Neural cell (in vitro differentiated cells): ENCODE results near the gene PTPRU. TPM values are rescaled to one million over a fixed set of nuclear protein-coding genes. Genes with fewer than 3 reads are reported as not detected.

Experiments used
- H2AFZ ChIP-seq: fragments of 200-600, 300-800 bp; sonication (generic), shearing (Covaris generic); 2 replicates; pipeline ENCODE4 v1.6.0; 2014; ENCODE audit warnings: low read depth, mild to moderate bottlenecking, antibody characterized with exemption, low read length, moderate library complexity
- H3F3A ChIP-seq: fragments of 200-600 bp; shearing (Covaris generic); 2 replicates; pipeline ENCODE4 v1.6.1; 2016; ENCODE audit warnings: mild to moderate bottlenecking, moderate library complexity, mixed read lengths, antibody characterized with exemption, low read length; ENCODE audit not compliant: insufficient read depth, poor library complexity, severe bottlenecking
- H3K27ac ChIP-seq: fragments of 200-600, 300-800 bp; sonication (generic), shearing (Covaris generic); 2 replicates; pipeline ENCODE4 v1.5.1; 2014; ENCODE audit warnings: mild to moderate bottlenecking, low read length, moderate library complexity
- H3K27me3 ChIP-seq: fragments of 300-800, 200-600 bp; sonication (generic), shearing (Covaris generic); 2 replicates; pipeline ENCODE4 v1.6.0; 2014; ENCODE audit warnings: mild to moderate bottlenecking, low read depth, low read length, moderate library complexity; ENCODE audit not compliant: insufficient read depth
- H3K36me3 ChIP-seq: fragments of 300-800, 200-600 bp; sonication (generic), shearing (Covaris generic); 2 replicates; pipeline ENCODE4 v1.5.1; 2014; ENCODE audit warnings: mild to moderate bottlenecking, antibody characterized with exemption, low read length, moderate library complexity; ENCODE audit not compliant: insufficient read depth
- H3K4me2 ChIP-seq: fragments of 300-800, 200-600 bp; sonication (generic), shearing (Covaris generic); 2 replicates; pipeline ENCODE4 v1.6.0; 2014; ENCODE audit warnings: mild to moderate bottlenecking, low read length
- H3K4me3 ChIP-seq: fragments of 300-800, 200-600 bp; sonication (generic), shearing (Covaris generic); 2 replicates; pipeline ENCODE4 v1.5.1; 2014; ENCODE audit warnings: mild to moderate bottlenecking, low read length, moderate library complexity
- H3K79me2 ChIP-seq: fragments of 200-600 bp; shearing (Covaris generic); replicated peaks from 2 replicates; pipeline ENCODE4 v1.6.0; 2014; ENCODE audit warnings: mild to moderate bottlenecking, low read length, moderate library complexity; ENCODE audit not compliant: insufficient read depth
- H3K9ac ChIP-seq: fragments of 300-800, 200-600 bp; sonication (generic), shearing (Covaris generic); 2 replicates; pipeline ENCODE4 v1.6.1; 2016; ENCODE audit warnings: mild to moderate bottlenecking, low read length, mixed read lengths
- H3K9me2 ChIP-seq: fragments of 200-600 bp; shearing (Covaris generic); 2 replicates; pipeline ENCODE4 v1.6.1; 2016; ENCODE audit warnings: mild to moderate bottlenecking, low read length, mixed read lengths; ENCODE audit not compliant: insufficient read depth
- H3K9me3 ChIP-seq: fragments of 200-600, 300-800 bp; sonication (generic), shearing (Covaris generic); 2 replicates; pipeline ENCODE4 v1.6.1; 2016; ENCODE audit warnings: mild to moderate bottlenecking, mixed run types, low read length, moderate library complexity, mixed read lengths
- H4K20me1 ChIP-seq: fragments of 200-600 bp; shearing (Covaris generic); 2 replicates; pipeline ENCODE4 v1.6.1; 2016; ENCODE audit warnings: mild to moderate bottlenecking, mixed run types; ENCODE audit not compliant: insufficient read depth
- EP300 ChIP-seq: fragments of 450-650 bp; conservative IDR thresholded peaks from 2 replicates; pipeline ENCODE4 v1.6.1; 2014; ENCODE audit warnings: antibody characterized with exemption, mild to moderate bottlenecking, moderate library complexity; ENCODE audit not compliant: poor library complexity, severe bottlenecking
- EZH2 ChIP-seq: fragments of 200-600, 300-800 bp; shearing (Covaris generic), sonication (generic); IDR thresholded peaks from 2 replicates; pipeline ENCODE4 v1.6.1; 2014; ENCODE audit warnings: antibody characterized with exemption, low read length, borderline replicate concordance, mild to moderate bottlenecking; ENCODE audit not compliant: insufficient read depth, poor library complexity, severe bottlenecking
- MXI1 ChIP-seq: fragments of 450-650 bp; conservative IDR thresholded peaks from 2 replicates; pipeline ENCODE4 v1.6.1; 2014; ENCODE audit warnings: antibody characterized with exemption, mild to moderate bottlenecking; ENCODE audit not compliant: poor library complexity, severe bottlenecking
- POLR2AphosphoS5 ChIP-seq: IDR thresholded peaks from 2 replicates; pipeline ENCODE4 v1.6.1; 2012
- RAD21 ChIP-seq: fragments of 450-650 bp; conservative IDR thresholded peaks from 2 replicates; pipeline ENCODE4 v1.6.1; 2014; ENCODE audit warnings: antibody characterized with exemption, mild to moderate bottlenecking, moderate library complexity
- SMC3 ChIP-seq: fragments of 450-650 bp; conservative IDR thresholded peaks from 2 replicates; pipeline ENCODE4 v1.6.1; 2014; ENCODE audit warnings: antibody characterized with exemption, mild to moderate bottlenecking, moderate library complexity; ENCODE audit not compliant: poor library complexity
- TAF1 ChIP-seq: IDR thresholded peaks from 2 replicates; pipeline ENCODE4 v1.6.1; 2012; ENCODE audit warnings: low read depth
- polyA plus RNA-seq: library from polyadenylated mRNA; depleted of rRNA; stranded (reverse); fragments of >200 nt; gene quantifications from 2 replicates; pipeline ENCODE4 v1.2.3, GENCODE V29; 2014
- TF ChIP-seq, protein P1 (sequence below): fragments of 450-650 bp; IDR thresholded peaks from 2 replicates; pipeline ENCODE4 v1.5.1; 2014; ENCODE audit warnings: antibody characterized with exemption, mild to moderate bottlenecking, moderate library complexity; ENCODE audit not compliant: poor library complexity, severe bottlenecking
- TF ChIP-seq, protein P2 (sequence below): IDR thresholded peaks from 2 replicates; pipeline ENCODE4 v1.6.1; 2012; ENCODE audit warnings: borderline replicate concordance

The PTPRU gene
- polyA plus RNA-seq, 1 donor from 2014 or later = 5.0 TPM

DNA sequence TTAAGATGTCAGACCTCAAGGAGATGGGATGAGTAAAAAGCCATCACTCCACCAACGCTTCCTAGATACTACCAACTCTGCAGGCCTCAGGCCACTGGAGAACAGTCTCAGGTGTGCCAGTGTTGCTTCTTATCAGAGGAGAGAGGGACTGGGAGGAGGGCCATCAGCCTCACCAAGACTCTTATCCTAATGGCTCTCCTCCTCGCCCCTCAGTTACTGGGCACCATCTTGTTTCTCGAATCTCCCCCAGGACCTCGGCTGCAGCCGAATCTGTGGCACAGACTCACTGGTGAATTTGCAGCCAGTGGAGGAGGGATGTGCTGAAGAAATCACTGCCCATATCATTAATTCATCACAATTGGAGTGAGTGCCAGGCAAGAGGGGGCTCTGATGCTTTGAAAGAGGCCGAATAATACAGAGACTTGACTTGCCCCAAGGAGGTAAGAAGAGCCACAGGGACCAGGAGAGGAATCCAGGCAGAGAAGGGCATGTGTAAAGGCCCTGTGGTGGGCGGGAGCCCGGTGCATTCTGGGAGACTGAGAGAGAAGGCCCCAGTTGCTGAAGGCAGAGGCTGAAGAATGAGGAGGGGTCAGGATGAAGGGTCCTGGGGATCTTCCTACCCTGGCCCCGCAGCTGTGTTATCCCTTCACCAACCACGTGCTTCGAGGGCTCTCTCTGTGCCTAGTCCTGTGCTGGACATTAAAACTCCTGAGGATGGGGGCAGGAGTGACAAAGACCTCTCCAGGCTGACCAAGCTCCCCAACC, 129.8 kb downstream of the PTPRU start:
- H3K9me2 ChIP-seq = no peaks in the 10 kb centered on the region
- H3K36me3 ChIP-seq = no peaks in the 10 kb centered on the region
- H3F3A ChIP-seq = no peaks in the 10 kb centered on the region
- no peak overlapping the region for H3K27ac ChIP-seq
- no peak overlapping the region for H3K4me2 ChIP-seq
- H2AFZ ChIP-seq = no peak overlapping the region
- TF ChIP-seq, protein P1, sequence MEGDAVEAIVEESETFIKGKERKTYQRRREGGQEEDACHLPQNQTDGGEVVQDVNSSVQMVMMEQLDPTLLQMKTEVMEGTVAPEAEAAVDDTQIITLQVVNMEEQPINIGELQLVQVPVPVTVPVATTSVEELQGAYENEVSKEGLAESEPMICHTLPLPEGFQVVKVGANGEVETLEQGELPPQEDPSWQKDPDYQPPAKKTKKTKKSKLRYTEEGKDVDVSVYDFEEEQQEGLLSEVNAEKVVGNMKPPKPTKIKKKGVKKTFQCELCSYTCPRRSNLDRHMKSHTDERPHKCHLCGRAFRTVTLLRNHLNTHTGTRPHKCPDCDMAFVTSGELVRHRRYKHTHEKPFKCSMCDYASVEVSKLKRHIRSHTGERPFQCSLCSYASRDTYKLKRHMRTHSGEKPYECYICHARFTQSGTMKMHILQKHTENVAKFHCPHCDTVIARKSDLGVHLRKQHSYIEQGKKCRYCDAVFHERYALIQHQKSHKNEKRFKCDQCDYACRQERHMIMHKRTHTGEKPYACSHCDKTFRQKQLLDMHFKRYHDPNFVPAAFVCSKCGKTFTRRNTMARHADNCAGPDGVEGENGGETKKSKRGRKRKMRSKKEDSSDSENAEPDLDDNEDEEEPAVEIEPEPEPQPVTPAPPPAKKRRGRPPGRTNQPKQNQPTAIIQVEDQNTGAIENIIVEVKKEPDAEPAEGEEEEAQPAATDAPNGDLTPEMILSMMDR = no peak
- TF ChIP-seq TAF1 = no peak
- TF ChIP-seq EZH2 = no peak
- no peak for TF ChIP-seq EP300
- TF ChIP-seq RAD21 = no peak
- TF ChIP-seq, protein P2, sequence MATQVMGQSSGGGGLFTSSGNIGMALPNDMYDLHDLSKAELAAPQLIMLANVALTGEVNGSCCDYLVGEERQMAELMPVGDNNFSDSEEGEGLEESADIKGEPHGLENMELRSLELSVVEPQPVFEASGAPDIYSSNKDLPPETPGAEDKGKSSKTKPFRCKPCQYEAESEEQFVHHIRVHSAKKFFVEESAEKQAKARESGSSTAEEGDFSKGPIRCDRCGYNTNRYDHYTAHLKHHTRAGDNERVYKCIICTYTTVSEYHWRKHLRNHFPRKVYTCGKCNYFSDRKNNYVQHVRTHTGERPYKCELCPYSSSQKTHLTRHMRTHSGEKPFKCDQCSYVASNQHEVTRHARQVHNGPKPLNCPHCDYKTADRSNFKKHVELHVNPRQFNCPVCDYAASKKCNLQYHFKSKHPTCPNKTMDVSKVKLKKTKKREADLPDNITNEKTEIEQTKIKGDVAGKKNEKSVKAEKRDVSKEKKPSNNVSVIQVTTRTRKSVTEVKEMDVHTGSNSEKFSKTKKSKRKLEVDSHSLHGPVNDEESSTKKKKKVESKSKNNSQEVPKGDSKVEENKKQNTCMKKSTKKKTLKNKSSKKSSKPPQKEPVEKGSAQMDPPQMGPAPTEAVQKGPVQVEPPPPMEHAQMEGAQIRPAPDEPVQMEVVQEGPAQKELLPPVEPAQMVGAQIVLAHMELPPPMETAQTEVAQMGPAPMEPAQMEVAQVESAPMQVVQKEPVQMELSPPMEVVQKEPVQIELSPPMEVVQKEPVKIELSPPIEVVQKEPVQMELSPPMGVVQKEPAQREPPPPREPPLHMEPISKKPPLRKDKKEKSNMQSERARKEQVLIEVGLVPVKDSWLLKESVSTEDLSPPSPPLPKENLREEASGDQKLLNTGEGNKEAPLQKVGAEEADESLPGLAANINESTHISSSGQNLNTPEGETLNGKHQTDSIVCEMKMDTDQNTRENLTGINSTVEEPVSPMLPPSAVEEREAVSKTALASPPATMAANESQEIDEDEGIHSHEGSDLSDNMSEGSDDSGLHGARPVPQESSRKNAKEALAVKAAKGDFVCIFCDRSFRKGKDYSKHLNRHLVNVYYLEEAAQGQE = no peak
- no peak for TF ChIP-seq MXI1
- no peak for TF ChIP-seq POLR2AphosphoS5
- no peak for TF ChIP-seq SMC3
- H3K9me3 ChIP-seq = no peaks in the 10 kb centered on the region
- H4K20me1 ChIP-seq = no peaks in the 10 kb centered on the region
- H3K79me2 ChIP-seq = no peaks in the 10 kb centered on the region
- no peak overlapping the region for H3K9ac ChIP-seq
- H3K4me3 ChIP-seq = no peak overlapping the region
- no peaks in the 10 kb centered on the region for H3K27me3 ChIP-seq

GRCh38 chr1:29368936-29369932, 132.9 kb downstream of the PTPRU start:
- Histone ChIP-seq H3K9ac (no peak overlapping the region), H3K79me2 (no peaks in the 10 kb centered on the region), H3K9me2 (no peaks in the 10 kb centered on the region), H3F3A (no peaks in the 10 kb centered on the region), H3K4me3 (no peak overlapping the region), H4K20me1 (no peaks in the 10 kb centered on the region), H3K4me2 (no peak overlapping the region), H3K9me3 (no peaks in the 10 kb centered on the region), H3K27me3 (no peaks in the 10 kb centered on the region), H3K36me3 (no peaks in the 10 kb centered on the region), H3K27ac (no peak overlapping the region), H2AFZ (no peak overlapping the region)
- no peak for TF ChIP-seq EP300
- TF ChIP-seq, protein P2 = no peak
- no peak for TF ChIP-seq POLR2AphosphoS5
- no peak for TF ChIP-seq SMC3
- TF ChIP-seq, protein P1 = no peak
- TF ChIP-seq RAD21 = no peak
- no peak for TF ChIP-seq MXI1
- no peak for TF ChIP-seq TAF1
- no peak for TF ChIP-seq EZH2
